SK-N-MC (cell line): ENCODE results near the gene MRPL12.

ENCODE experiments used
- DNase-seq: peaks from one replicate; pipeline ENCODE4 v3.0.0-alpha.2; 2011; ENCODE audit warnings: low read depth, low spot score
- H3K27ac ChIP-seq: fragments of 200-600 bp; sonication (generic); 2 replicates; pipeline ENCODE4 v1.5.1; 2016; ENCODE audit warnings: mixed run types
- H3K36me3 ChIP-seq: fragments of 200-600 bp; sonication (generic); 2 replicates; pipeline ENCODE4 v1.6.1; 2017; ENCODE audit warnings: antibody characterized with exemption, low read length, mixed read lengths; ENCODE audit not compliant: insufficient read depth
- H3K4me3 ChIP-seq: fragments of 200-600 bp; sonication (generic); 2 replicates; pipeline ENCODE4 v1.5.1; 2016
- H3K9ac ChIP-seq: fragments of 200-600 bp; sonication (generic); 2 replicates; pipeline ENCODE4 v1.8.0; 2017; ENCODE audit warnings: mixed run types, mixed read lengths; ENCODE audit not compliant: insufficient read length
- H3K9me3 ChIP-seq: fragments of 200-600 bp; sonication (generic); 2 replicates; pipeline ENCODE4 v1.6.1; 2017; ENCODE audit warnings: low read depth, mild to moderate bottlenecking, antibody characterized with exemption, low read length, moderate library complexity, mixed read lengths
- EZH2 ChIP-seq: fragments of 200-600 bp; sonication (generic); IDR thresholded peaks from one replicate; pipeline ENCODE4 v1.6.1; 2017; ENCODE audit warnings: antibody characterized with exemption
- FOXP2 ChIP-seq: optimal IDR thresholded peaks from 2 replicates; pipeline ENCODE3; 2011; ENCODE audit warnings: mild to moderate bottlenecking, moderate library complexity; ENCODE audit not compliant: insufficient read depth; ENCODE audit errors: extremely low read length, control extremely low read depth
- POLR2AphosphoS5 ChIP-seq: IDR thresholded peaks from 2 replicates; pipeline ENCODE4 v1.6.1; 2012; ENCODE audit warnings: mild to moderate bottlenecking, low read depth, low read length, borderline replicate concordance

The MRPL12 gene

DNA sequence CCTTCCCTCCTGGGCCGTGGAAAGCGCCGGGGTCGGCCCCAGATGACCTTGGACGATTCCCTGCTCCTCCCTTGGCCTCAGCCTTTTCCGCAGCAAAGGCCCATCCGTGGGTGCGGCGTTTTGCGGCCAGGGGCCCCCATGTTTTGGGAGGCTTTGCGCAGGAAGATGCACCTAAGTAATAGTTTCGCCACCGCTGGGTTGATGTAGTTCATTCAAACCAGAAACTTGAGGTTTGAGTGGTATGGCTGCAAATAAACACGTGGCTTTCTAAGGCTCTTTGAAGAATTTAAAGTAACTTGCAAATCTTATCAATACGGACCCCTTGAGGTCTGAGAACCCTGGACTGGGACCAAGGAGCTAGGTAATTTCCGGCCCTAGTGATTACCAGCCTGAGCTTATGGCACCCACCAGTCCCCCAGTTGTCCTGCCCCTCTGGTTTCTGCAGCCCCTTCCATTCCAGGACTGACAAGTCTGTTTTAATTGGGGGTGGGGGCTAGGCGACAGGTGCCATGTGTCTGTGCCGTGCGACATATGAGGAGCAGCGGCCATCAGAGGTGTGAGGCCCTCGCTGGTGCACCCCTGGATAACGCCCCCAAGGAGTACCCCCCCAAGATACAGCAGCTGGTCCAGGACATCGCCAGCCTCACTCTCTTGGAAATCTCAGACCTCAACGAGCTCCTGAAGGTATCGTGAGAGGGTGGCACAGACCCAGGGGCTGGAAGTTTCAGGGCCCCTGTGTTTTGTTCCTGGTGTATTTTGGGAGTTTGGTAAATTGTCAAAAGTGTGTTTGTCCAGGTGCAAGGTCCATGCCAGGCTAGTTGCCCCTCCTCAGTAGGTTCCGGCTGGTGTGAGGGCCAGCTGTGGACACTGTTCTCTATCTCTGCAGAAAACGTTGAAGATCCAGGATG is 834 bp downstream of the MRPL12 start:
- Histone ChIP-seq H3K9me3 (no peaks in the 10 kb centered on the region), H3K36me3 (peaks cover 60% of the 10 kb centered on the region), H3K27ac (peak overlapping the region; percentile 81), H3K4me3 (peak overlapping the region; percentile 95), H3K9ac (peak overlapping the region; percentile 99)
- DNase-seq, result no peak
- no peak for TF ChIP-seq FOXP2
- no peak for TF ChIP-seq POLR2AphosphoS5
- no peak for TF ChIP-seq EZH2

- Histone ChIP-seq H3K36me3 (peaks cover 50% of the 10 kb centered on the region), H3K9ac (no peak overlapping the region), H3K4me3 (no peak overlapping the region), H3K9me3 (no peaks in the 10 kb centered on the region), H3K27ac (peak overlapping the region; percentile 31; the same call in 1 of the 2 replicates)
- no peak for DNase-seq
- TF ChIP-seq EZH2 (no peak), FOXP2 (no peak), POLR2AphosphoS5 (no peak)
Measured at GRCh38 chr17:81705518-81706231, 2.5 kb downstream of the MRPL12 start.

DNA sequence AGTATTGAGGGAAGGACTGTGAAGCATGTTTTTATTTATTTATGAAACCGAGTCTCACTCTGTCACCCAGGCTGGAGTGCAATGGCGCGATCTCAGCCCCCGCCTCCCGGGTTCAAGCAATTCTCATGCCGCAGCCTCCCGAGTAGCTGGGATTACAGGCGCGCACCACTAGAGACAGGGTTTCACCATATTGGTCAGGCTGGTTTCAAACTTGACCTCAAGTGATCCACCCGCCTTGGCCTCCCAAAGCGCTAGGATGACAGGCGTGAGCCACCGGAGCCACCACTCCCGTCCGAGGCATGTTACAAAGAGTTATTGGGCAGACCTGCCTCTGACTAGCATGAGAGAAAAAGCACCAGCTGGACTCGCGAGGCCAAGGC is 3.1 kb downstream of the MRPL12 start:
- no peak for TF ChIP-seq EZH2
- no peak for TF ChIP-seq FOXP2
- no peak for TF ChIP-seq POLR2AphosphoS5
- no peak overlapping the region for H3K27ac ChIP-seq
- no peaks in the 10 kb centered on the region for H3K9me3 ChIP-seq
- no peak for DNase-seq
- peaks cover 45% of the 10 kb centered on the region for H3K36me3 ChIP-seq
- no peak overlapping the region for H3K4me3 ChIP-seq
- H3K9ac ChIP-seq, result no peak overlapping the region

- no peaks in the 10 kb centered on the region for H3K9me3 ChIP-seq
- H3K36me3 ChIP-seq, result peaks cover 39% of the 10 kb centered on the region
- H3K27ac ChIP-seq, result 0 out of 2 replicates have a peak overlapping the region, but pooled peaks have one; percentile 9
- no peak overlapping the region for H3K4me3 ChIP-seq
- no peak for TF ChIP-seq EZH2
- TF ChIP-seq FOXP2, result no peak
- no peak for TF ChIP-seq POLR2AphosphoS5
- no peak overlapping the region for H3K9ac ChIP-seq
- no peak for DNase-seq
Measured at GRCh38 chr17:81706757-81707624, 3.8 kb downstream of the MRPL12 start.

GRCh38 chr17:81707725-81708646 is 4.8 kb downstream of the MRPL12 start:
- H3K36me3 ChIP-seq, result peaks cover 39% of the 10 kb centered on the region
- no peak for DNase-seq
- H3K27ac ChIP-seq, result 0 out of 2 replicates have a peak overlapping the region, but pooled peaks have one; percentile 31
- no peak overlapping the region for H3K9ac ChIP-seq
- no peak overlapping the region for H3K4me3 ChIP-seq
- H3K9me3 ChIP-seq, result no peaks in the 10 kb centered on the region
- TF ChIP-seq POLR2AphosphoS5, result no peak
- TF ChIP-seq EZH2, result no peak
- TF ChIP-seq FOXP2, result no peak

DNA sequence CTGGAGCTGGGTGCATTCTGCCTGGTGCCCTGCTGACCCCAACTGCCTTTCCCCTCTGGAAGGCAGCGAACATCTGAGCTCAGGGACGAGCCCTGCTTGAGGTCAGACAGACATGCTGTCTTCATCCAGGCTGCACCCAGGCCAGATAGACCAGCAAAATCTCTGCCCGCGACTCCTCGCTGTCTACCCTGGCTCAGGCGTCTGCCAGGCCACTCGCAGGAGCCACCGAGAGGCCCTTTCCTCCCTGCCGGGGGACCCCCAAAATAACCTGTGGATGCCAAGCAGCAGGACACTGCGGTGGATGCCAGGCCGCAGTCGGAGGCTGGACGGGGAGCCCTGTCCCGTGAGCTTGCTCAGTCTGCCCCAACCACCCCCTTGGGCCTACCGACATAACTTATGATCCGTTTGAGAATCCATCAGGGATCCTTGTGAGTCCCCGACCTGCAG is 5.6 kb downstream of the MRPL12 start:
- no peak for DNase-seq
- no peaks in the 10 kb centered on the region for H3K9me3 ChIP-seq
- H3K36me3 ChIP-seq, result peaks cover 39% of the 10 kb centered on the region
- peak overlapping the region; percentile 31; the same call in 1 of the 2 replicates for H3K27ac ChIP-seq
- TF ChIP-seq POLR2AphosphoS5 (peak; percentile 19; the same call in 1 of the 2 replicates), EZH2 (no peak)
- no peak overlapping the region for H3K4me3 ChIP-seq
- H3K9ac ChIP-seq, result no peak overlapping the region
